HL-60 (cell line): ENCODE results near the gene POLD2.
A peak's percentile ranks its signal among the peaks of the same experiment; 100 is the strongest.

Source experiments
- DNase-seq, 2 experiments: peaks; one replicate each; pipeline ENCODE4 v3.0.0-alpha.2; 2010 to 2020; ENCODE audit warnings: low read depth in 1 of 2, low spot score in 1 of 2
- H3K27ac ChIP-seq: fragments of 250-450 bp; sonication (Bioruptor Pico); replicated peaks from 2 replicates; pipeline ENCODE4 v1.5.1; 2020; ENCODE audit warnings: mild to moderate bottlenecking, moderate library complexity
- H3K27me3 ChIP-seq: fragments of 250-450 bp; sonication (Bioruptor Pico); 2 replicates; pipeline ENCODE4 v1.5.1; 2021; ENCODE audit warnings: mild to moderate bottlenecking, moderate library complexity; ENCODE audit not compliant: insufficient read depth, poor library complexity, severe bottlenecking
- H3K4me3 ChIP-seq: replicated peaks from 2 replicates; pipeline ENCODE4 v1.5.1; 2011; ENCODE audit warnings: mild to moderate bottlenecking, control low read depth, low read length; ENCODE audit not compliant: insufficient read depth
- GABPA ChIP-seq: IDR thresholded peaks from 2 replicates; pipeline ENCODE4 v1.6.1; 2012; ENCODE audit warnings: low read depth
- POLR2AphosphoS5 ChIP-seq: IDR thresholded peaks from 2 replicates; pipeline ENCODE4 v1.6.1; 2012; ENCODE audit warnings: low read depth
- REST ChIP-seq: IDR thresholded peaks from 2 replicates; pipeline ENCODE4 v1.6.1; 2012; ENCODE audit warnings: low read depth; ENCODE audit not compliant: insufficient replicate concordance
- SPI1 ChIP-seq: IDR thresholded peaks from 2 replicates; pipeline ENCODE4 v1.6.1; 2012; ENCODE audit warnings: low read depth, mild to moderate bottlenecking, borderline replicate concordance
- TF ChIP-seq, protein P1 (sequence below): IDR thresholded peaks from one replicate; pipeline ENCODE4 v1.5.1; 2011; ENCODE audit warnings: low read length, control low read depth, inconsistent platforms; ENCODE audit not compliant: insufficient read depth

Gene POLD2

DNA sequence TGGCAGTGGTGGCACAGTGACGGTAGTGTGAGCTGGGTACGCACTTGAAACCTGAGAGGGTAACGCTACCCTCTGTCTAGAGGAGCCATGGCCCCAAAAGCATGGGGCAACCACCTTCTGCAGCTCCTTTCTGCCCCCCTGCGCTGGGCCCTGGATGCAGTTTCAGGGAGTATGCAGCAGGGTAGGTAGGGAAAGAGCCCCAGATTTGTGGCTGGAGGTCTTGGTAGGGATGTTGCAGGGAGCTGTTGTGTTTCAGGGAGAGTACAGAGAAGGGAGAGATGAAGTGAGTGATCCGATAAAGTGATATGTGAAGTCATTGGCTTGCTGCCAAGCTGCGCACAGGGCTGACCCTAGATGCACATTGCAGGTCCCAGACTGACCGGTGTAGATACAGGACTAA is 55.3 kb downstream of the POLD2 start:
- TF ChIP-seq, protein P1, sequence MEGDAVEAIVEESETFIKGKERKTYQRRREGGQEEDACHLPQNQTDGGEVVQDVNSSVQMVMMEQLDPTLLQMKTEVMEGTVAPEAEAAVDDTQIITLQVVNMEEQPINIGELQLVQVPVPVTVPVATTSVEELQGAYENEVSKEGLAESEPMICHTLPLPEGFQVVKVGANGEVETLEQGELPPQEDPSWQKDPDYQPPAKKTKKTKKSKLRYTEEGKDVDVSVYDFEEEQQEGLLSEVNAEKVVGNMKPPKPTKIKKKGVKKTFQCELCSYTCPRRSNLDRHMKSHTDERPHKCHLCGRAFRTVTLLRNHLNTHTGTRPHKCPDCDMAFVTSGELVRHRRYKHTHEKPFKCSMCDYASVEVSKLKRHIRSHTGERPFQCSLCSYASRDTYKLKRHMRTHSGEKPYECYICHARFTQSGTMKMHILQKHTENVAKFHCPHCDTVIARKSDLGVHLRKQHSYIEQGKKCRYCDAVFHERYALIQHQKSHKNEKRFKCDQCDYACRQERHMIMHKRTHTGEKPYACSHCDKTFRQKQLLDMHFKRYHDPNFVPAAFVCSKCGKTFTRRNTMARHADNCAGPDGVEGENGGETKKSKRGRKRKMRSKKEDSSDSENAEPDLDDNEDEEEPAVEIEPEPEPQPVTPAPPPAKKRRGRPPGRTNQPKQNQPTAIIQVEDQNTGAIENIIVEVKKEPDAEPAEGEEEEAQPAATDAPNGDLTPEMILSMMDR: no peak
- TF ChIP-seq SPI1: no peak
- no peak for TF ChIP-seq GABPA
- TF ChIP-seq POLR2AphosphoS5: no peak
- TF ChIP-seq REST: no peak
- no peak overlapping the region for H3K4me3 ChIP-seq
- H3K27ac ChIP-seq: no peak overlapping the region
- H3K27me3 ChIP-seq: no peaks in the 10 kb centered on the region
- no peak for DNase-seq

- TF ChIP-seq SPI1: no peak
- TF ChIP-seq POLR2AphosphoS5: peak; percentile 14
- no peak overlapping the region for H3K4me3 ChIP-seq
- no peaks in the 10 kb centered on the region for H3K27me3 ChIP-seq
- no peak overlapping the region for H3K27ac ChIP-seq
- DNase-seq: no peak
Measured at GRCh38 chr7:44067064-44067951, 56.0 kb downstream of the POLD2 start.

DNA sequence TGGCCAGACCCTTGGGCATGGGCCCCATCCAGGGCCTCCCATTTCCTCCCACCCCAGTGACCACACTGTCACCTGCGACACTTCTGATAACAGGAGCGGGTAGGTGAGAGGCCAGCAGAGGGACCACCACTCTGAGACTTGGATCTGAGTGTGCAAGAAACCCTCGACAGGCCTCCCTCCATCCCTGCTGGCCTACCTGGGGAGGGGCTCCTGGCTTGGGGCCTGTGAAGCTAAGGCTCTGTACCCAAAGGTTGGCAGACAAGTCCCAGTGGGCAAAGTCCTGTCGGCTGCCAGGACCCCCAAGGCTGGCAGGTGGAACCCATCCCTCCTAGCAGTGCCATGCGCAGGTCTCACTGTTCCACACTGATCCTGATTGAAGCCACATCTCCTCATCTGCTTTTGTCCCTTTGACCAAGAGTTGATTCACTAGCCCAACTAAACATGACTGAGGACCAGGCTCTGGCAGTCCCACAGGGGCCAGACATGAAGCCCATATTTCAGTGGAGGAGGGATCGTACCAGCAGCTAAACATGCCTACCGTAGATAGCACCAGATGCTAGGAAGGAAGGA is 56.8 kb downstream of the POLD2 start:
- Histone ChIP-seq H3K4me3 (no peak overlapping the region), H3K27me3 (no peaks in the 10 kb centered on the region), H3K27ac (no peak overlapping the region)
- no peak for DNase-seq
- TF ChIP-seq SPI1: no peak
- peak; percentile 80 for TF ChIP-seq POLR2AphosphoS5
- TF ChIP-seq, protein P1: no peak
- TF ChIP-seq REST: no peak
- TF ChIP-seq GABPA: no peak

DNA sequence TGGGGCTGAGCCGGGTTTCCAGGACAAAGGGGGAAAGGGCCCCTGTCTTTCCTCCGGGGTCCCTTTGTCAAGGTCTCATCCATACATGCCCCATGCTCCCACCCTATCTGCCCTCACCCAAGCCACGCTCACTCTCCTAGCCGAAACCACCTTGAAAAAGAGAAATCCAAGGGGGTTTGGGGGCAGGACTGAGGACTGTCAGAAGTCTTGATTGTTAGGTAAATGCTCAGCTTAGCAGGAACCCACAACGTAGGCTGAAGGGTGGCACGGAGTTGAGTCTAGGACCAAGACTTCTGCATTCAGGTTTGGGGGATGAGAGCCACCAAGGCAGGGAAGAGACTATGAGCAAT is 57.3 kb downstream of the POLD2 start:
- no peak for DNase-seq
- H3K27ac ChIP-seq: no peak overlapping the region
- no peak overlapping the region for H3K4me3 ChIP-seq
- no peaks in the 10 kb centered on the region for H3K27me3 ChIP-seq
- no peak for TF ChIP-seq POLR2AphosphoS5
- no peak for TF ChIP-seq SPI1
- TF ChIP-seq, protein P1: no peak
